ENCODE measurements around the gene CD7.
A peak's percentile ranks its signal among the peaks of the same experiment; 100 is the strongest.

CD7 gene

GRCh38 chr17:82314012-82314726 is 3.2 kb downstream of the CD7 start:
- DNase-seq: no peak

- DNase-seq: no peak
These were observed 4.0 kb downstream of the CD7 start for GRCh38 chr17:82313195-82314011.

GRCh38 chr17:82311971-82312370 is 5.4 kb downstream of the CD7 start:
- DNase-seq: no peak

GRCh38 chr17:82310877-82311276 is 6.5 kb downstream of the CD7 start:
- no peak for DNase-seq

DNA sequence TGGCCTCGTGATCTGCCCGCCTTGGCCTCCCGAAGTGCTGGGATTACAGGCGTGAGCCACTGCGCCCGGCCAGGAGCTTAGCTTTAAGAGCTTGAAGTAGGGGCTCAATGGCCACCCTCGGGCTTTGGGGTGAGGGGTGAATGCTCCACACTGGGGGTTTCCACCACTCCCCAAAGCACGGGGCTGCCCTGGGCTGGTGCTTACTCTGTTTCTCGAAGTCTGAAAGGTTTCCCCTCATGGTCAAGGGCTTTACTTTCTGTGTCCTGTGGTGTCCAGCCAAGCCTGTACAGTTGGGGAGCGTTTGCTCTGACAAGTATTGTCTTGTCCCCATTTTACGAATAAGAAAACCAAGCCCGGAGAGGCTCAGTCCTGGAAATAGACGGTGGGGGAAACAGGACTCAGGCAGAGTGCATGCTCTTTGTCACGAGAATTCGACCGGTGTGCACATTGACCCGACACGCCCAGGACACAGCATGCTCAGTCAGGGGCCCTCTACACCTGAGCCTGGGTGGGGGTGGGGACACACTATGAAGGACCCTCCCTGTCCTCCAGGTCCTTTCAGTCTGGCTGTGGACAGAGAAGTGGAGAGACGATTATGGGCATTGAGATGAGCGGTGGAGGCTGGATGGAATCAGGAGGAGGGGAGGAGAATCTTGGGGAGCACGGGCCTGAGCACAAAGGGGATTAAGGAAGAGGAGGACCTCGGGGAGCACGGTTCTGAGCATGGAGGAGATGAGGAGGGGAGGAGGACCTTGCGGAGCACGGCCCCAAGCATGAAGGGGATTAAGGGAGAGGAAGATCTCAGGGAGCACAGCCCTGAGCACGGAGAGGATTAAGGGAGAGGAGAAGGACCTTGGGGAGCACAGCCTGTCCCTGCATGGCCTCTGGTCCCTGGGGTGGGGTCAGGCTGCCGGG is 7.5 kb downstream of the CD7 start:
- DNase-seq: no peak

DNA sequence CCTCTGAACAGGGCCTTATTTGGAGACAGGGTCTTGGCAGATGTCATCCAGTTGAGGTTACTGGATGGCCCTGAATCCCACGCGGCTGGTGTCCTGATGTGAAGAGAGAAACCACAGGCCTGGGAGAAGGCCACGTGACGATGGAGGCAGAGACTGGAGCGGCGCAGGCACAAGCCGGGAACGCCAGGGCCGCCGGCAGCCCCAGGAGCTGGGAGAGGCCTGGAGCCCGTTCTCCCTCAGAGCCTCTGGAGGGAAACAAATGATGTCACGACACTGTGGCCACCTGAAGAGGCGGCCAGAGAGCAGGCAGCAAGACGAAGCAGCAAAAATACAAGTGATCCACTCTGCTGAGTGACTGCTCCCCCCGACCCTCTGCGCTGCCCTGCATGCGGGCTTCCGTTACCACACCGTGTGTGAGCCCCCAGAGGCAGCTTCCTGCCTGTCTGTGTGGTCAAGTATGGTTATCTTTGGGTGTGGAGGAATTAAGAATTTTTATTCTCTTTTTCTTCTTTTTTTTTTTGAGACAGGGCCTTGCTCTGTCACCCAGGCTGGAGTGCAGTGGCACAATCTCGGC is 11.6 kb downstream of the CD7 start:
- DNase-seq: no peak

DNA sequence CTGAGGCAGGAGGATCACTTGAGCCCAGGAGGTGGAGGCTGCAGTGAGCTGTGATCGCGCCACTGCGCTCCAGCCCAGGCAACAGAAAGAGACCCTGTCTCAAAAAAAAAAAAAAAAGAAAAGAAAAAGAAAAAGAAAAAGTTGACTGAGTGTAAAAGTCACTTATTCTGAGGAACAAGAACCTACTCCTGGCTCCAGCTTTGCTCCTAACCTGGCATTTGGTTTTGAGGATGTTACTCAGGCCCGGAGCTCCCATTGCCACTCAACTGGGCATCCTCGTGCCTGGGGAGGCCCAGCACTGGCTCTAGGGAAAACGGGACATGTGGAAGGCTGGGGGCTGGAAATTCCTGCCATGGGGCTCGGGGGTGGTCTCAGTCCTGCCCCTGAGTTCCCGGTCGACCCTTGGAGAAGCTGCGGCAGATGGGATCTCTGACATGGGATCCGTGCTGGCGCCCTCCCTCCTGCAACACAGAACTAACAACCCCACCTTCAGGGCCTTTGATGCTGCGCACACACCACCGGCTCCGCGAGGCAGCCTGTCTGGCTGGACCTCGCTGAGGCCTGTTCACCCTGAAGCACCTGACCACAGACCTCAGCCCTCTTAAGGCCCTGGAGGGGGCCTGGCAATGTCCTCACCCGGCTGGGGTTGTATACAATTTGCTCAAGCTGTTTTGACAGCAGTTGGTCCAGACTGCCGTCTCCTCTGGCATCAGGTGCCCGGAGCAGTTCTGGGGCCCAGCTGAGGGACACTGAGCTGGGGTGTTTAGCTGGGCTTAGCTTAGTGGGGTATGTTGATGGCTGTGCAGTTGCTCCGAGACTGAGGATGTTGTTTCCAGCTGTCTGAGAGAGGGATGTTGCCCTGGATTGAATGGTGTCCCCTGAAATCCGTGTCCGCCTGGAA is 12.3 kb downstream of the CD7 start:
- no peak for DNase-seq

- DNase-seq: no peak
These were observed 13.2 kb downstream of the CD7 start for GRCh38 chr17:82303944-82304808.

DNA sequence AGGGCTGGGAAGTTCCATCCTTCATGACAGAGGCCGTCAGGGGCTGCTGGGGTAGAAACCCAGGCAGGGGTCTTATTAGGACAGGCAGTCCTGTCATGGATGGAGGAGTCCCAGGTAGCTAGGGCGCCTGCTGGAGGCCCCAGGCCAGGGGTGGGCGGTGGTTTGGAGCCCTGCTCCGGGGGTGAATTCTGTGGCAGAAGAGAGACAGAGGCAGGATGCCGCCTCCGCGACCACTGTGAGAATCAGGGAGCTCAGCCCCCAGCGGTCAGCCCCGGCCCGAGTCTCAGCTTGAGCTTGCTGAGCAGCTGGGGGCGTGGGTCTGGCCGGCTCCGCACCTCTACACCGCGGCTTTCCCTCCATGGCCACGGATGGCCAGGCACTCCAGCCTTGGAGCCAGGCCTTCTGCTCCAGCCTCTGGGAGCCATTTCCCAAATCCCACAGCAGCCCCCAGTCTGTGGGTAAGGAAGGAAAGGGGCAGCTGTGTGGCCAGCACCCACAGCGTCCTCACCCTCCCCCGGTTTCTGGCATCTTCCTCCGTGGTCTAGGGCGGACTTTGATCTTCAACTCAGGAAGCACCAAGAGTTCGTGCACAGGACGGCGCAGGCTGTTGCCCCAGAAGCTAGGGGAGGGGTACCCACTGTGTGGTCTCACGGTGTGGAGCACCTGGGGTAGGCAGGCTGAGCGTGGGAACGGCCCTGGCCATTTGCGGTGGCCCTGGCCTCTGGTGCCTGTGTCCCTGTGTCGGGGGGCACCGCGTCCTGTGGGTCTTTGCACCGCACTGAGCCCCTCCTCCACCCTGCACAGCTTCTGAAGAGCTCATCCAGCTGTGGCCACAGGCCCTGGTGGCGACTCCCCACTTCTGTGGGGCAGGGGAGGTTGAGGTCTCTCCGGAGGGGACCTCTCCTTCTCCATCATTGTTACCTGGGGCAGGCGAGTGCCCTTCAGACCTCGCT is 14.1 kb downstream of the CD7 start:
- no peak for DNase-seq

DNA sequence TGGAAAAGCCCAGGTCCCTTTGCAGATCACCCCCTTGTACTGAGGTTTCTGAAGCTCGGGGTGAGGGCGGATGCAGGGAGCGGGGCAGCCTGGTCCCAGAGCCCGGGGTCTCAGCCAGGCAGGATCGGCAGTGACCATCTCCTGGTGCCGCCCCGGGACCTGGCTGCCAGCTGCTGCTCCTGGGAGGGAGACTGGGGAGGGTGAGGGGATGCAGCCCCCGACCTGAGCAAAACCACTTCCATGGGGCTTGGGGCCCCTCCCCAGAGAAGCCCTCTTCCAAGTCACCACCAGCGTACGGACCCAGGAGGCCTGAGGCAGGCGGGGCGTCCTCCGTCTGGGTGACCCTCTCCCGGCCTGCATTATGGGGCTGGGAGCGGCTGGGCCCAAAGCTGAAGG is 14.8 kb downstream of the CD7 start:
- DNase-seq: no peak

DNA sequence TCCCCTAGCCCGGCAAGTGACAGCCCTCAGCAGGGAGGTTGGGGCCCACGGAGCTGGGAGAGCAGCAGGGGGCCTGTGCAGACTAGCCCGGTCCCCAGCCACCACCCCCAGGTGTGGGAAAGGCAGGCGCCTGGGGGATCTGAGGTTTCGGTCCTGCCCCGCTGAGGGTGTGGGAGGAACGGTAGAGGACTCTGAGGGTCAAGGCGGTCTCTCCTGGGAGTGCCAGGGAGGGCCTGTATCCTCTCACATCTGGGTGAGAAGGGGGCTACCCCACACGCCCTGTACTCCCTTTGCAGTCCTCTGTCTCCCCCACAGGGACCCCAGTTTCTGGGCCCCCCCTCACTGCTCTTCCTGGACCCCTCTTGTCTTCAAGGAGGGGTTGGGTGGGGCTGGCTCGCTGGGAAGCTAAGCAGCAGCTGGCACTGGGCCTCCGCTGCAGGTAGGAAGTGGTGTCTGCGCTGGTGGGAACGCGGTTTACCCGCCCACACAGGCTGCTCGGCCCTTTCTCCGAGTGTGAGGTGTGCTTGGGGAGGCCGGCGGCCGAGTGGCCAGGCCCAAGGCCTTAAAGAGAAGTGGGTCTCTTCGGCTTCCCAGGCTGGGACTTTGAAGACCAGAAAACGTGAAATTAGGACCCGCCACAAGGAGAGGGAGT is 15.4 kb downstream of the CD7 start:
- DNase-seq: no peak

GRCh38 chr17:82301300-82301915 is 16.0 kb downstream of the CD7 start:
- no peak for DNase-seq

DNA sequence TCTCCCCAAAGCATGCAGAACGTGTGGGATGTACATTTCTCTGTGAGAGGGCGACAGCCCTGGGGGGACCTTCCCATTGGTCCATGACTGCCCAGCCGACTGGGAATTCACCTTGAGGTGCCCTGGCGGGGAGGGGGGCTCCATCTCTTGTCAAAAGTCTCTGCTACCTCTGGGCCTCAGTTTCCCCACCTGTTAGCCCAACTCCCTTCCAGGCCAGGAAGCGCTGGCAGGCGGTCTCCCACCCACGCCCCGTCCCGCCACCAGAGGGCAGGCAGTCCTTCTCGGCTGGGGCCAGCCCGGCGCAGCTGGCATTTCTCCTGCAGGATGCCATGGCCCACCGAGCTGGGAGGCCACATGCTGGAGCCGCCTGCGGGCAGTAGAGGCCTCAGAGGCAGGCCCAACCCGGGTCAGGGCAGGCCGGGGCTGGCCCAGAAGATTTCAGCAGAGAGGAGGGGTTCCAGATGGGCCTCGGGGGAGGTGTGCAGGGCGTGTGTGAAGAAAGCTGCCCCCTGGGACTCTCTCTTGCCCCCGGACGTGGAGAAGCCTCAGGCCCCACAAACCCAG is 16.6 kb downstream of the CD7 start:
- DNase-seq: peak; percentile 30 to 55

GRCh38 chr17:82300228-82300627 is 17.2 kb downstream of the CD7 start:
- DNase-seq: no peak

- no peak for DNase-seq
These were observed 18.0 kb downstream of the CD7 start for GRCh38 chr17:82299452-82299851.

DNA sequence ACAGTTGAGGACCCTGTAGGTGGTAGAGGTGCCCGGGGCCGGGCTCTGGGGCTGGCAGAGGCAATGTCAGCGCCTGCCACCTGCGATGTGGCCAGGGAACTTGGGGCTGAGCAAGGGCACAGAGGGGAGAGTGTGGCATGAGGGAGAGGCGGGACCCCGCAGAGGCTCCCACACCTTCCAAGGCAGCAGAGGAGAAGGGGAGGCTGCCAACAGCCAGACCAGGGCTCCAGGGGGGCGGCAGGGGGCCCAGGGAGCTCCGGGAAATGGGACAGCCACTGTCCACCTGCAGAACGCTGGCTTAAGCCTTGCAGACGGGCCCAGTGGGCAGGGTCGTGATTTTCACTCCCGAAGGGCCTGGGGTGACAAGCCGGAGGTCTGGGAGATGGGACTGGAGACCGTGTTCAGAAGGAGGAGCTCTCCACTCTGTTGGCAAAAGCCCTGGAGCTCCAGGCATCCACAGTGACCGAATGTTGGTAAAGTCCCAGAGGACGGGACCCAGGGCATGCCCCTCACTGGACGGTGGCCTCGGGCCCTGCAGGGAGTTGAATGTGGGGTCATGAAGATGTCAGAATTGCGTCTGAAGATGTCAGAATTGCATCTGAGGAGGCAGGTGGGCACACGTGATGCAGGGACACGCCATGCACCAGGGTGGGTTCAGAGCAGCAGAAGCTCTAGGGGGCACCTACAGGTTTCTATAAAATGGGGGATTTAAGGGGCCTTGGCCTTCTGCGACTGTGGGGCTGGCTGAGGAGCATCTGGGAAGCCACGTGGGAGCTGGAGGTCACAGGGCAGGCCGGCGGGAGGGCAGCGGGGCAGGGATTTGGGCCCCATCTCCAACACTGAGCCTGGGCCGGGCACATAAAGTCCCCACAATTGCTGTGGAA is 18.6 kb downstream of the CD7 start:
- DNase-seq: no peak

Measured in NCI-H1930 (cell line).